HG02588 (cell line): ENCODE measurements around the gene SEPTIN5.
"Not testable (repeated sequence)": the region's sequence is repeated elsewhere in the genome, so short reads cannot be mapped to it uniquely, and the experiment has no call there.

Experiments
- ATAC-seq: cut with Tn5 transposase; IDR thresholded peaks from one replicate; pipeline ENCODE4 v1.9.1; 2021; ENCODE audit warnings: mild to moderate bottlenecking, moderate library complexity; ENCODE audit not compliant: unreplicated experiment

SEPTIN5 gene

DNA sequence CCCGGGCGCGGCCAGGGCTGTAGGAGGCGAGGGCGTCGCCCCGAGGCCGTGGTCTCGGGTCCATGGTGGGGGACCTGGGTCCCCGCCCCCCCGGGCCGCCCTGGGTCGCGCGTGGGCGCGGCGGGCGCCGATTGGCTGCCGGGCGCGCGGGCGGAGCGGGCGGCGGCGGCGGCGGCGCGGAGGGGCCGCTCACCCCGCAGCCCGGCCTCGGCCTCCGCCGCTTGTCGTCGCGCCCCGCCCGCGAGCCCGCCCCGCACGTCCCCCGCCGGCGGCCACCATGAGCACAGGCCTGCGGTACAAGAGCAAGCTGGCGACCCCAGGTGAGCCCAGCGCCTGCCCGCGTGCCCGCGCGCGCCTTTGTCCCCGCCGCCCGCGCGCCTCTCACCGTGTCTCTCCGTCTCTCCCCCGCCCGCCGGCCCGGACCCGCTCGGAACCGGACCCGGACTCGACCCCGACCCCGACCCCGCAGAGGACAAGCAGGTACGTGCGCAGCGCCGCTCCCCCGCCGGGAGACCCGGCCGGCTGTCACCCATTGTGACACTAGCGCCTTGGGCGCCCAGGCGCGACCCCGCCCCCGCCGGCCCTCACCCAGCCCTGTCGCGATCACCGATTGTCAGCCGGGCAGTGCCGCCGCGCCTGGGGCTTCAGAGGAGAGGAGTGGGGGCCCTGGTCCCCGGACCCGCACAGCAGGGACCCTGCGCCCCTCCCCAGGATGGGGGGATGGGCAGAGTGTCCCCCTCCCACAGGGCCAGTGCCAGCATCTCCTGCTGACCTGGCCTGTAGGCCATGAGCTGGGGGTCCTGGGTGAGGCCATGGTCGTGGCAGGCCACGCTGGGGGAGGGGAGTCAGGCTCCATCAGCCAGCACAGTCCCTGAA lies at the start of gene SEPTIN5:
TSS of gene SEPTIN5 (plus strand) at position 192 of the 876 bp plus-strand sequence. CDS start at position 278, 86 bp downstream.
- no peak for ATAC-seq

DNA sequence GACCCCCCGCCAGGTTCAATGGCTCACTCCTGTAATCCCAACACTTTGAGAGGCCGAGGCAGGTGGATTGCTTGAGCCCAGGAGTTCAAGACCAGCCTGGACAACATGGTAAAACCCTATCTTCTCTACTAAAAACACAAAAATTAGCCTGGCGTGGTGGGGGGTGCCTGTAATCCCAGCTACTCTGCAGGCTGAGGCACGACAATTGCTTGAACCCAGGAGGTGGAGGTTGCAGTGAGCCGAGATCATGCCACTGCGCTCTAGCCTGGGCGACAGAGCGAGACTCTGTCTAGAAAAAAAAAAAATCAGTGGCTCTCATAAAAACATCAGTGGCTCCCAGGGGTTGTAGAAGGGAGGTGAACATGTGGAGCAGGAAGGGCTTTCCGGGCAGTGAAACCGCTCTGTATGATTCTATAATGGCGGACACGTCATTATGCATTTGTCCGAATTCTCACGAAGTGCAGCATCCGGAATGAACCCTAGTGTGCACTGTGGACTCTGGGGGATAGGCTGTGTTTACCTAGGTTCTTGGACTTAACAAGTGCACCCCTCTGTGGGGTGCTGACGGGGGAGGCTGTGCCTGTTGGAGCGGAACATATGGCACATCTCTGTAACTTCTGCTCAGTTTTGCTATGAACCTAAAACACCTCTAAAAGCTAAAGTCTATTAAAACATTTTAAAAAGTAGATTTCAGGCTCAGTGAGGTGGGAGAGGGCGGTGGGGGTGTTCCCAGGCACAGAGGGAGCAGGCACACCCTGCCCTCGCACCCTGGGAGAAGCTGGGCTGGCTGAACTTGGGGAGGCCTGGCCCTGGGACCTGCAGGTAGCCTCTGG lies 49.1 kb upstream of the SEPTIN5 start:
- no peak for ATAC-seq

- no peak for ATAC-seq
Observed at GRCh38 chr22:19665784-19666672, 48.3 kb upstream of the SEPTIN5 start.

DNA sequence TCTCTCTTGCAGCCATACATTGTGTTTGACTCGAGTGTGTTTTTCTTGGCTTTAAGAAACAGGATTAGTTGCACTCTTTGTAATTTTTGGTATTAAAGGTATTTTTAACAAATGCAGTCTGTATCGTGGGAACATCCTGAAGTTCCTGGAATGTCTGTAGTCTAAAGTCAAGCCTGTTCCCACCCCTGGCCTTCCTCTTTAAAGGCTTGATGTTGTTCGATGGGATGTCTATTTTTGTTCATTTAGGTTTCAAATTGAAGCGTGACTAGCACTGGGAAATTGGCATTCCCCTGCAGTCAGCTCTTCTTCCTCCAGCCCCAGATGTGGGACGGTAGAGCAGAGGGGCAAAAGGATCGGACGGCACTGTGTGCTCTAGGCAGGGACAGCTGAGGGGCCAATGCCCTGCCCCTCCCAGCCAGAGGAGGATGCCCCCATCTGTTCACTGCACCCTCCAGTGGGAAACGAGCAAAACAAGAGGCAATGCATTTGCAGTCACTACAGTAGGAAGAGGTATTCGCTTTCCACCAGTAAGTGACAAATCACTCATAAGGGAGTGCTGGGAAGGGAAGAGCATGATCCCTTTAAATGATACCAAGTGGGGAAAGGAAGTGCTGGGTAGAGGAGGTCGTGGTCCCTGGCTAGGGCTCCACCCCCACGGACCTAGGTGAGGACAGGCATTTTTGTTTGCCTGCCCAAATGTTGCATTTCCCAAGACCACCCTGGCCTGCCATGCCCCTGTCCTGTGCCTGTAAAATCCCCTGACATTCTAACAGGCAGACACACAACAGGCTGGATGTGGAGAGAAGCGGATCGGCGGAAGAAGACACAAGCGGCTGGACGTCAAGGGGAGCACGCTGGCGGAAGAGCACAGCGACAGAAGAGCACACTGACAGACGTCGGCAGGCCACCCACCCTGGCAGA lies 47.4 kb upstream of the SEPTIN5 start:
- no peak for ATAC-seq

DNA sequence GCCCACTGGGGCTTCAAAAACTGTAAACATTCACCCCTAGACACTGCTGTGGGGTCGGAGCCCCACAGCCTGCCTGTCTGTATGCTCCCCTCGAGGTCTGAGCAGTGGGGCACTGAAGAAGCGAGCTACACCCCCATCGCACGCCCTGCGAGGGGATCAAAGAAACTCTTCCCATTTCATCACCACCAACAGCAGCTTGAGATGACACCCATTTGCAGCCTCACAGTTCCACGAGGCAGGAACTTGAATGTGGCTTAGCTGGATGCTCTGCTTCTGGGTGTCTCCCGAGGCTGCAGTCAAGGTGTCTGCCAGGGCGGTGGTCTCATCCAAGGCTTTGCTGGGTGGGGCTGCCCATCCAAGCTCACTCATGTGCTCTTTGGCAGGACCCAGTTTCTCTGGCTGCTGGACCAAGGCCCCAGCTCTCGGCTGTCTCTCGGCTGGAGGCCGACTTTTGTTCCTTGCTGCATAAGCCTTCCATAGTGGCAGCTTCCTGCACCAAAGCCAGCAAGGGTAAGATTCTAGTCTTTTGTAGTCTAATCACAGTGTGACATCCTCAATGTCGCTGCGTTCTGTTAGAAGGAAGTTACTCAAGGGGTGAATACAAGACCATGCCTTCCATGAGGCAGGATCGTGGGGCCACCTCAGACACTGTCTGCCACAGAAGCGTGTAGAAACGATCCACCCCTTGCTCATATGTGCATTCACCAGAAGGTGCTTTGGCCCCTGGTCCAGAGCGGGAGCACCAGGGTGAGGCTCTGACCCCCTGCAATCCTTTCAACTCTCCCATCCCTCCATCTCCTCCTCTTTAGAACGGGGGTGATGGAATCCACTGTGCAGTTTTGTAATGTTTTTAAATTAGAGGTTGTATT lies 46.2 kb upstream of the SEPTIN5 start:
- ATAC-seq = no peak

GRCh38 chr22:19668748-19669147 lies 45.6 kb upstream of the SEPTIN5 start:
- ATAC-seq = no peak

DNA sequence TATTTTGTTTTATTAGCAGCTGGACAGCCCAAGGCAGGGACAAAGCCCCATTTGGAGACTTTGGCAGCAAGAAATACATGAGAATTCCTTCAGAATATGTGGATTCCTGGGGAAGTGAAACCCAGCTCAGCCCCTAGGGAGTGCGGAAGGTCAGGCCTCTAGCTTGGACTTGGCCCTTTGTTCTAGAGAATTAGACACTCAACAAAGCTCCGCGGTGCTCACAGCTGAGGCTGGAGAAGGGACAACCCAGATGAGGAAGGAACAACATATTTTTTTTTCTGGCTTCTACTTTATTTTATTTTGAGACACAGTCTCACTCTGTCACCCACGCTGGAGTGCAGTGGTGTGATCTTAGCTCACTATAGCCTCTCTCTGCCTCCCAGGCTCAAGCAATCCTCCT lies 44.7 kb upstream of the SEPTIN5 start:
- ATAC-seq = no peak

- no peak for ATAC-seq
Observed at GRCh38 chr22:19671316-19671715, 43.0 kb upstream of the SEPTIN5 start.

- ATAC-seq = no peak
Observed at GRCh38 chr22:19672054-19672776, 42.1 kb upstream of the SEPTIN5 start.

DNA sequence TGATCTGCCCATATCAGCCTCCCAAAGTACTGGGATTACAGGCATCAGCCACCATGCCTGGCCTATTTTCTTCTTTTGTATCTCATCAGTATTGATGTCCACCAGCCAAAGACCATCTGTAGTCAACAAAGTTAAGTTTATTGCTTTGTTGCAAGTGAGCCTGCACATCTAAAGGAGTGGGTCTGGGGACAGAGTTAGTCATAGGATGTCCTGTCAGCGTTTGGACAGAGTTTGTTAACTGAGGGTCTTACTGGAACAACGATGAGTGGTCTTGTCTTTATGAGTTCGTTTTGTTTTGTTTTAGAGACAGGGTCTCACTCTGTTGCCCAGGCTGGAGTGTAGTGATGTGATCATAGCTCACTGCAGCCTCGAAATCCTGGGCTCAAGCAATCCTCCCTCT lies 40.6 kb upstream of the SEPTIN5 start:
- ATAC-seq = no peak

DNA sequence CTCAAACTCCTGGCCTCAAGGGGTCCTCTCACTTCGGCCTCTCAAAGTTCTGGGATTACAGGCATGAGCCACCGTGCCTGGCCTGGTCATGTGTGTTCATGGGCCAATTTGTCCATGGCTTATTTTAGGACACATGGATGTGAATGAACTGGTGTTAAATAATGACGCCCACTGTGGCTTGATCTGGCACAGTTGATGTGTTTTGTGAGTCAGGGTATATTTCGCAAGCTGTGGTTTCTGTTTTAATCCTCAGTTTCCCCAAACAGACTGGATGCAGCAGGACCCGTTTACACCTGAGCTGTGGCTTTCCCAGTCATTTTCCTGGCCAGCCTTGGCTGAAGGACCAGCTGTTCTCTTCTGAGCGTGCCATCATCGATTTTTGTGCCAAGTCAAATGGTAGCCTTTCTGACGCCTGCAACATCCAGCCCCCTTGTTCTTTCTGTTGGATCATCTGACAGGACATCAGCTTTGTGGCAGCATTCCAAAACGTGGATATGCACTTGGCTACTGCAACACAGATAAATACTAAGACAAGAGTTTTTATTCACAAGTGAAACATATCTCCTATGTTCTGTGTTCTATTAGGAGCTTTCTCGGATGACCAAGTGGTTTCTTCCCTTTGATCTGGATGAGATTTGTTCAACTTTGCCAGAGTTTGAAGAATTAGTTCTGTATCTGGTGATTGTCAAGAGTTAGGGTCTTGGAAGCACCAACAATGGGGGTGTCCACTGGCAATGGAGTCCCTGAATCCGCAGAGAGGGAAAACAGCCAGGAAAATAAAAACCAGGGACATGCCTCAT lies 40.0 kb upstream of the SEPTIN5 start:
- ATAC-seq = no peak

DNA sequence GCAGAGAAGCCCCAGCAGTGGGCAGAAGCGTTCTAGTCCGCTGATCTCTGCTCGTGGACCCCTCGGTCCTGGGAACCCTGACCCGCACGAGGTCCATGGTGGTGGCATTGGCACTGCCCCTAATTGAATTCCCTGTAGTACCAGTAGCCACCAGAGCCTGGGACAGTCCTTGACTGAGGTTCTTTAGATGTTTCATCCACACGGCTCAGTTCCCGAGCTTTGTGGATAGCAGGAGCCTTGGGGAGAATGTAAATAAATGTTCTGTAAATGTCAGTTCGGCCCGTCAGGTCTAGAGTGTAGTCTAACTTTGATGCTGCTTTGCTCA lies 39.4 kb upstream of the SEPTIN5 start:
- ATAC-seq = no peak

- no peak for ATAC-seq
Observed at GRCh38 chr22:19675428-19675827, 38.9 kb upstream of the SEPTIN5 start.

DNA sequence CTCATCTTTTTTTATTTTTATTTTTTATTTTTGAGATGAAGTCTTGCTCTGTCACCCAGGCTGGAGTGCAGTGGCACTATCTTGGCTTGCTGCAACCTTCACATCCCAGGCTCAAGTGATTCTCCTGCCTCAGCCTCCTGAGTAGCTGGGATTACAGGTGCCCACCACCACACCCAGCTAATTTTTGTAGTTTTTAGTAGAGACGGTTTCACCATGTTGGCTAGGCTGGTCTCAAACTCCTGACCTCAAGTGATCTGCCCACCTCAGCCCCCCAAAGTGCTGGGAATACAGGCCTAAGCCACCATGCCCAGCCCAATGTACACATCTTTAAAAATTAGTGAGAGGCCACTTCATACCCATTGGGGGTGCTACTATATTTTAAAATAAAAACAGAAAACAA lies 37.9 kb upstream of the SEPTIN5 start:
- ATAC-seq = not testable (repeated sequence)

DNA sequence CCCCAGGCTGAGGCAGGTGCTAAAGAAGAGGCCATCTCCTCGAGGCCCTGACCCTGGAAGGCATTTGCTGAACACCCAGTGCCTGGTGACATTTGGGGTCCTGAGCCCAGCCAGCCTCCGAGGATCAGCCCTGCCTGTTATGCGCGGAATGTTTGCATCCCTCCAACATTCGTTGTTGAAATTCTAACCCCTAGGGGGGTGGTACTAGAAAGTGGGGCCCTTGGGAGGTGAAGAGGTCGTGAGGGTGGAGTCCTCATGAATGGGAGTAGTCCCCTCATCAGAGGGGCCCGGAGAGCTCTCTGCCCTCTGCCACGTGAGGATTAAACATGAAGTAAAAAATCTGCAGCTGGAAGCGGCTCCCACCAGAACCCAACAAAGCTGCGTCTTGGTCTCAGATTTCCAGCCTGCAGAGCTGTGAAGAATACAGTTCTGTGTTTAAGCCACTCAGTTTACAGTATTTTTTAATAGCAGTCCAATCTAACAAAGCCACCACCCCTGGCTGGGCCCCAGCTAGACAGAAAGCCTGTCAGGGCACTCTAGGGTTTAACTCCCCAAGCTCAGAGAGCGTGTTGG lies 35.3 kb upstream of the SEPTIN5 start:
- ATAC-seq = no peak

DNA sequence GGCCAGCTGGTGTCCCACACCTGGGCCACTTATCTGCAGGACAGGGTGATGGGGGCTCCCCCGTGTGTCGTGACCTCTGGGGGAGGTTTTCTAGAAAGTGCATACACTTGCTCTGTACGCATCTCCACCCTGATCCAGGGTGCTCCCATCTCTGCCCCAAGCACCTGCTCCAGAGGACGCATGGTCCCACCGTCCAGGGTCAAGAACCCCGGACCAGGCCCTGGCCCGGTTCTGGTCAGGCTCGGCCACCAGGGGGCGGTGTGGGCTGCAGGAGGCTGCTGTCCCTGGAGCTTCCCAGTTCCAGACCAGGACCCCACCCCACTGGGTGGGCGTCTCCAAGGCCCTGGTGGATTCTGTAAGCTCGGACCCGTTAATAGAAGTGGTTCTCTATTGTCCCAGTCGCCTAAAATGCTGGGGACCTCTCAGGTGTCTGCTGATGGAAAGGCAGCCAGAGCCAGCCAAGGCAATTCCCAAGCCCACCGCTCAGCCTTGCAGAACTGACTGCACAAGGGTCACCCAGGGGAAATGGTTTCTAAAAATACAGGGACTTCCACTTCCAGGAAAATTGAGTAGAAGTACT lies 34.7 kb upstream of the SEPTIN5 start:
- ATAC-seq = no peak
